Sigmoid colon (tissue), 7 donors: ENCODE results near the gene PARP15. TPM values are rescaled to one million over a fixed set of nuclear protein-coding genes. Genes with fewer than 3 reads are reported as not detected.

Source experiments
- DNase-seq: peaks from one replicate; pipeline ENCODE4 v3.0.0-alpha.2; 2019
- H3K27ac ChIP-seq, 4 donors: fragments of 200-600 bp; sonication (generic); one replicate each; pipeline ENCODE4 v1.5.1; 2016 to 2019; ENCODE audit warnings: mild to moderate bottlenecking in 1 of 4
- H3K27me3 ChIP-seq, 3 donors: fragments of 200-600 bp; sonication (generic); one replicate each; pipeline ENCODE4 v1.5.1; 2019; ENCODE audit warnings: mild to moderate bottlenecking in 1 of 3
- H3K36me3 ChIP-seq, 4 donors: fragments of 200-600 bp; sonication (generic); one replicate each; pipeline ENCODE4 v1.5.1; 2016 to 2019
- H3K4me1 ChIP-seq, 4 donors: fragments of 200-600 bp; sonication (generic); one replicate each; pipeline ENCODE4 v1.5.1; 2017 to 2019
- H3K4me3 ChIP-seq, 4 donors: fragments of 200-600 bp; sonication (generic); one replicate each; pipeline ENCODE4 v1.5.1; 2017 to 2019; ENCODE audit warnings: mild to moderate bottlenecking in 2 of 4, moderate library complexity in 1 of 4
- H3K9me3 ChIP-seq, 4 donors: fragments of 200-600 bp in 3 of 4; sonication (generic) in 3 of 4; one replicate each; pipeline versions ENCODE4 v1.5.1 to v1.6.1; 2013 to 2019
- CTCF ChIP-seq, 4 experiments: fragments of 450-650 bp in 3 of 4; fragments of 200-600 bp in 1 of 4; IDR thresholded peaks; one replicate each; pipeline ENCODE4 v1.5.1; 2016 to 2019; ENCODE audit warnings: antibody characterized with exemption in 4 of 4, mild to moderate bottlenecking in 3 of 4, moderate library complexity in 2 of 4
- EP300 ChIP-seq, 4 donors: sonication (generic); formaldehyde crosslinking; IDR thresholded peaks; one replicate each; pipeline ENCODE4 v1.6.1; 2017; ENCODE audit warnings: antibody characterized with exemption in 4 of 4
- POLR2A ChIP-seq, 2 donors: fragments of 450-650 bp; IDR thresholded peaks; one replicate each; pipeline ENCODE4 v1.6.1; 2016; ENCODE audit warnings: antibody characterized with exemption in 2 of 2, mild to moderate bottlenecking in 2 of 2, moderate library complexity in 2 of 2
- POLR2AphosphoS5 ChIP-seq, 4 donors: sonication (generic); formaldehyde crosslinking; IDR thresholded peaks; one replicate each; pipeline ENCODE4 v1.6.1; 2017; ENCODE audit warnings: antibody characterized with exemption in 4 of 4
- WGBS, 2 donors: extraction: QIAGEN DNeasy Blood & Tissue Kit; methylation state at CpG; one replicate each; pipeline ENCODE4 v1.1.7; 2013; 5-methylcytosine and 5-hydroxymethylcytosine counted together
- intact Hi-C: fragments of 100-400 bp; cut with DNase I; formaldehyde crosslinking; loops from one replicate; pipeline ENCODE4 v1.15.1; 2023
- polyA plus RNA-seq, 3 donors: library from polyadenylated mRNA; stranded (reverse); fragments of 200-250 nt; gene quantifications; one replicate each; pipeline ENCODE4 v1.2.3, GENCODE V29; 2013
- total RNA-seq, 4 donors: library from RNA; depleted of rRNA; stranded (reverse); fragments of >200 nt; gene quantifications; one replicate each; pipeline ENCODE4 v1.1.0, GENCODE V29; 2016
- donor health status: healthy with polysubstance abuse.
- donor health status: Bipolar disorder and iron deficiency.
- donor health status: healthy.

Gene PARP15
- total and polyA plus RNA-seq, 7 donors, result 1.1 to 16.8 (median 2.9) TPM; not detected in 1

DNA sequence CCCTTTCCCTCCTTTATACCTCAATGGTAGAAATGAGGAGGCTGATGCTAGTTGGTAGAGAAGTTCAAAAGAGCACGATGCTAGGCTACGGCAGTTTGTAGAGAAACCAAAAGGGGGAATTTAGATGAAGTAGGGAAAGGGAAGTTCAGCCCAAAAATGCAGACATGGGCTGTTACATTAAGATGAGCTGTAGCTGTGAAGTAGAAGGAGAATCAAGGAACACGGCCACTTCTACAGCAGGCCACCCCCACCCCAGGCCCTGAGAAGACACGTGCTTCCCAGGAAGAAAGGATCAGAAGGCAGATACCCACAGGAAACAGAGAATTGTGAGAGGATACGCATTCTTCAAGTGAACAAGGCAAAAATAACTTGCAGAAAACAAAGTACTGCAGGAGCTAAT, 101.1 kb downstream of the PARP15 start:
- Histone ChIP-seq H3K4me1 (peaks cover 0 to 34% (median 30%) of the 10 kb centered on the region in 4 donors), H3K36me3 (no peaks in the 10 kb centered on the region), H3K9me3 (no peaks in the 10 kb centered on the region), H3K27ac (peak overlapping the region; percentile 89 to 97 (median 92)), H3K4me3 (no peak overlapping the region), H3K27me3 (no peaks in the 10 kb centered on the region)
- intact Hi-C loops, result loop anchor here (2.0 kb wide), 3 partner anchors 118 to 1132 kb away; no protein-coding TSS in a partner anchor
- 64 to 91% methylated on average over 5 of the region's 5 CpGs for WGBS, 2 donors
- TF ChIP-seq POLR2AphosphoS5 (IDR thresholded peaks at IDR 0.05) (no peak), EP300 (IDR thresholded peaks at IDR 0.05) (no peak), POLR2A (IDR thresholded peaks at IDR 0.05) (no peak), CTCF (IDR thresholded peaks at IDR 0.05) (no peak)
- DNase-seq, result no peak

- H3K4me1 ChIP-seq, result peaks cover 0 to 34% (median 32%) of the 10 kb centered on the region in 4 donors
- TF ChIP-seq POLR2A (IDR thresholded peaks at IDR 0.05), result no peak
- TF ChIP-seq EP300 (IDR thresholded peaks at IDR 0.05), result no peak
- TF ChIP-seq CTCF (IDR thresholded peaks at IDR 0.05), result peak; percentile 76 to 86 (median 82)
- peak in 1 of 4 donors; percentile 24 for TF ChIP-seq POLR2AphosphoS5 (IDR thresholded peaks at IDR 0.05)
- H3K4me3 ChIP-seq, result peak overlapping the region in 3 of 4 donors; percentile 69 to 89 (median 80)
- no peaks in the 10 kb centered on the region for H3K9me3 ChIP-seq
- no peaks in the 10 kb centered on the region for H3K27me3 ChIP-seq
- WGBS, 2 donors, result 13 to 16% methylated on average over 16 of the region's 16 CpGs
- intact Hi-C loops, result loop anchor here (1.0 to 2.0 kb wide), 5 partner anchors 115 to 1132 kb away; partner anchors contain the start of genes DTX3L and PARP9
- peak; percentile 93 for DNase-seq
- peak overlapping the region; percentile 89 to 97 (median 92) for H3K27ac ChIP-seq
- H3K36me3 ChIP-seq, result no peaks in the 10 kb centered on the region
Measured at GRCh38 chr3:122679085-122679881, 101.8 kb downstream of the PARP15 start.

- WGBS, 2 donors, result 33 to 44% methylated on average over 10 of the region's 10 CpGs
- Histone ChIP-seq H3K9me3 (no peaks in the 10 kb centered on the region), H3K27ac (peak overlapping the region; percentile 89 to 97 (median 92)), H3K27me3 (no peaks in the 10 kb centered on the region), H3K4me3 (peak overlapping the region; percentile 69 to 89 (median 78)), H3K4me1 (peaks cover 0 to 34% (median 32%) of the 10 kb centered on the region in 4 donors), H3K36me3 (no peaks in the 10 kb centered on the region)
- TF ChIP-seq POLR2A (IDR thresholded peaks at IDR 0.05) (no peak), POLR2AphosphoS5 (IDR thresholded peaks at IDR 0.05) (no peak), CTCF (IDR thresholded peaks at IDR 0.05) (no peak), EP300 (IDR thresholded peaks at IDR 0.05) (no peak)
- intact Hi-C loops, result loop anchor here (1.0 to 10.0 kb wide), 7 partner anchors 116 to 1133 kb away; partner anchors contain the start of genes DTX3L, EAF2, IQCB1 and KPNA1
- DNase-seq, result no peak
Measured at GRCh38 chr3:122679882-122680474, 102.5 kb downstream of the PARP15 start.

DNA sequence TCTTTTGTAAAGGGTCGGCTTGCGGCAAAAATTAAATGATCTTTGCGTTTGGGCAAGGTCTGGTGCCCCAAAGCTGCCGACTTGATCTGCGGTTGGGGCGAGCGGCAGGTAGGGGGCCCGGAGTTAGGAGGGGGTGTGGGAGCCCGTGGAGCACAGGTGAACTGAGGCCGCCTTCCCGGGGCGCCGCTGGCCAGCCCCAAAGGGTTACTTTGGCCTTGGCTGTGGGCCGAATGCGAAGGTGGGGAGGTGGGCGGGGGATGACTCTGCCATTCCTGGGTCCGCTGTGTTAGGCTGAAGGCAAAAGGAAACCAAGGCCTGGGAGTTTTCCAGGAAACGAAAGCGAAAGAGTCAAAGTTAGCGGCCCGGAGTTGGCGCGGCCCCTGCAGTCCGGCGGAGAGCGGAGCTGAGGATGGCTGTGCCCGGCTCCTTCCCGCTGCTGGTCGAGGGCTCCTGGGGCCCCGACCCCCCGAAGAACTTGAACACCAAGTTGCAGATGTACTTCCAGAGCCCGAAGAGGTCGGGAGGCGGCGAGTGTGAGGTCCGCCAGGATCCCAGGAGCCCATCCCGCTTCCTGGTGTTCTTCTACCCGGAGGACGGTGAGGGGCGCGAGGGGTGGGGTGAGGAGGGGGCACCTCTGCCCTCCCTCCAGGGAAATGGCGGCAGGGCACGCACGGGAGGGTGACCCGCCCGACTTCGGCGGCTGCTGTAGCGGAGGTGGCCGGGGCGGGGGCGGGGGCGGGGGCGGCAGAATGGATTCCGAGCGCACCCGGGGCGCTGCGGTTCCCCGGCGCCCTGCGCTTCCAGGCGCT, 103.2 kb downstream of the PARP15 start, which contains the start of gene PARP14:
Gene PARP14 (plus strand): TSS at position 365 of the 809 bp plus-strand sequence. CDS start 45 bp downstream, at position 410.
- H3K4me1 ChIP-seq, result peaks cover 0 to 34% (median 32%) of the 10 kb centered on the region in 4 donors
- no peaks in the 10 kb centered on the region for H3K9me3 ChIP-seq
- no peaks in the 10 kb centered on the region for H3K27me3 ChIP-seq
- peak; percentile 85 for DNase-seq
- peak within 1 kb of the TSS; percentile 89 to 97 (median 92) for H3K27ac ChIP-seq
- WGBS, 2 donors, result 1% methylated on average over 63 of the region's 63 CpGs
- H3K4me3 ChIP-seq, result peak within 1 kb of the TSS; percentile 69 to 89 (median 78)
- no peaks in the 10 kb centered on the region for H3K36me3 ChIP-seq
- peak; percentile 15 to 85 (median 78) for TF ChIP-seq POLR2AphosphoS5 (IDR thresholded peaks at IDR 0.05)
- TF ChIP-seq POLR2A (IDR thresholded peaks at IDR 0.05), result peak; percentile 31 to 44
- peak in 2 of 4 experiments; percentile 8 to 17 for TF ChIP-seq CTCF (IDR thresholded peaks at IDR 0.05)
- no peak for TF ChIP-seq EP300 (IDR thresholded peaks at IDR 0.05)
- intact Hi-C loops, result loop anchor here (2.0 to 10.0 kb wide), 2 partner anchors 166 to 846 kb away; partner anchors contain the start of genes EAF2, IQCB1 and KPNA1
